Body of pancreas (tissue), 4 donors: ENCODE results near the gene KLF6.

Experiments
- CTCF ChIP-seq, 7 experiments: fragments of 450-650 bp in 4 of 7; fragments of 200-600 bp in 3 of 7; sonication (generic) in 3 of 7; IDR thresholded peaks; one replicate each; pipeline ENCODE4 v1.5.1; 2016 to 2019; ENCODE audit warnings: antibody characterized with exemption in 7 of 7
- POLR2A ChIP-seq, 3 donors: fragments of 450-650 bp; IDR thresholded peaks; one replicate each; pipeline ENCODE4 v1.6.1; 2016; ENCODE audit warnings: antibody characterized with exemption in 3 of 3, mild to moderate bottlenecking in 2 of 3

- no peak for TF ChIP-seq CTCF (IDR thresholded peaks at IDR 0.05)
- no peak for TF ChIP-seq POLR2A (IDR thresholded peaks at IDR 0.05)
Measured at GRCh38 chr10:3787816-3788215, 2.8 kb upstream of the KLF6 start.
